ENCODE data around the gene SETD1A.

SETD1A gene

GRCh38 chr16:30953111-30953510, 4.4 kb upstream of the SETD1A start:
- no peak for DNase-seq

GRCh38 chr16:30953511-30954124, 3.9 kb upstream of the SETD1A start:
- DNase-seq, result peak in 51 of 58 donors; percentile 10 to 78 (median 44)

- DNase-seq, result no peak
These were observed 2.6 kb upstream of the SETD1A start for GRCh38 chr16:30954993-30955392.

- peak in 54 of 58 donors; percentile 41 to 90 (median 74) for DNase-seq
These were observed 726 bp upstream of the SETD1A start for GRCh38 chr16:30956601-30957455.

GRCh38 chr16:30958175-30959079, 873 bp downstream of the SETD1A start:
- peak in 25 of 58 donors; percentile 46 to 76 (median 63) for DNase-seq

GRCh38 chr16:30961384-30961783, 3.8 kb downstream of the SETD1A start:
- no peak for DNase-seq

- no peak for DNase-seq
These were observed 6.5 kb downstream of the SETD1A start for GRCh38 chr16:30963925-30964511.

- DNase-seq, result no peak
These were observed 7.1 kb downstream of the SETD1A start for GRCh38 chr16:30964574-30965226.

- no peak for DNase-seq
These were observed 7.9 kb downstream of the SETD1A start for GRCh38 chr16:30965436-30965835.

- DNase-seq, result no peak
These were observed 8.6 kb downstream of the SETD1A start for GRCh38 chr16:30966033-30966619.

GRCh38 chr16:30967795-30968194, 10.2 kb downstream of the SETD1A start:
- no peak for DNase-seq

- no peak for DNase-seq
These were observed 11.8 kb downstream of the SETD1A start for GRCh38 chr16:30969246-30969842.

GRCh38 chr16:30971298-30971697, 13.7 kb downstream of the SETD1A start:
- DNase-seq, result no peak

- DNase-seq, result no peak
These were observed 15.3 kb downstream of the SETD1A start for GRCh38 chr16:30972872-30973271.

- DNase-seq, result no peak
These were observed 16.8 kb downstream of the SETD1A start for GRCh38 chr16:30974348-30974747.

- no peak for DNase-seq
These were observed 18.9 kb downstream of the SETD1A start for GRCh38 chr16:30976486-30976885.

GRCh38 chr16:30977502-30977901, 19.9 kb downstream of the SETD1A start:
- no peak for DNase-seq

GRCh38 chr16:30979170-30980022, 21.8 kb downstream of the SETD1A start:
- no peak for DNase-seq

GRCh38 chr16:30980023-30980371, 22.4 kb downstream of the SETD1A start:
- DNase-seq, result no peak
